GM18505 (cell line): ENCODE data around the gene ABLIM2.

Experiments
- ATAC-seq: cut with Tn5 transposase; IDR thresholded peaks from one replicate; pipeline ENCODE4 v1.9.1; 2021; ENCODE audit not compliant: unreplicated experiment
- POLR2A ChIP-seq: IDR thresholded peaks from 4 replicates; pipeline ENCODE4 v1.6.1; 2011; ENCODE audit warnings: borderline replicate concordance; ENCODE audit not compliant: insufficient read depth, insufficient read length; ENCODE audit errors: extremely low read depth

The ABLIM2 gene

DNA sequence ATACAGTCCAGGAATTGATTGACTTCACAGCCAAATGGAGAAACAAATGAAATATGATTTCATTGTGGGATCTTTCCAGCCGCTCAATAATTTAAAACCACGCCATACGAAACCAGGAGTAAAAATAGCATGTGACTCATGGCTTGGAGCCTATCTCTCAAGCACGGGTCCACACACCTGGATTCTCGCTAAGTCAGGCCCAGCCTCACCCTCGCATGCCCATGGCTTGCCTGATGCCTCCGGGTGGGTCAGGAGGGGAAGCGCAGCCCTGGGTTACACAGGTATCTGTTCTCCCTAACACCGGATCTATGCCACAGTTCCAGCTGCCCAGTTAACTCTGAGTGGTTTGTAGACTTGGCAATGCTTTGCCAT is 5.6 kb upstream of the ABLIM2 start:
- no peak for ATAC-seq
- TF ChIP-seq POLR2A, result no peak

DNA sequence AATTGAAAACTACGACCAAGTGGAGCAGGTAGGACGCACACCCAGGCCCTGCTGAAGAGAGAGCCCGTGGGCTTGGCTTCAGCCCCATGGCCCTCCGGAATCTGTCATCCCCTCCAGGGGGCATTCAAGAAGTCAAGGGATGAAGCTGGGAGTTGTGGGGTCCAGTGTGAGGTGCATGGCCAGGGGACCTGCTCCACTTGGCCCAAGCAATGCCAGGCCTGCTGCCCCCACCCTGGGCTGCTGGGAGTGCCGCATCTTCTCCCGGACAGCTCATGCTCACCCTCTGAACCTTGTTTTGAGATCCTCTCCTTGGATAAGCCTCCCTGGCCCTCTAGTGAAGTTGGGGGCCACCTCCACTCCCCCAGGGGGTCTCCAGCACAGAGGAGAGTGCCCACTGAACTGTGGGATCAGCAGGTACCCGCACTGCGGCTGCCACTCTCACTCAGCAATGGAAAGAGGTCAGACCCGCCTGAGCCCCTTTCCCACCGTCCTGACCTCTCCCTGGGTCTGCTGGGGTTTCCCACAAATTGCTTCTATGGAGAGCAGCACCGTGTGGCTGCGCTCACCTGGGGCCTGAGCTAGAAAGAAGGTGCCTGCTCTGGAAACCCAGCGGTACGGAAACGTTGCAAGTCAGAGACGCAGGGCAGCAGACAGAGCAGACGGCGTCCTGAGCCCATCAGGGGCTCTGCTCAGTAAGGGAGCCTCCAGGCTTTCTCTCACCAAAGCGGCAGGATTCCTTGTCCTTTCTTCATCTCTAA is 5.0 kb upstream of the ABLIM2 start:
- no peak for TF ChIP-seq POLR2A
- ATAC-seq, result no peak

DNA sequence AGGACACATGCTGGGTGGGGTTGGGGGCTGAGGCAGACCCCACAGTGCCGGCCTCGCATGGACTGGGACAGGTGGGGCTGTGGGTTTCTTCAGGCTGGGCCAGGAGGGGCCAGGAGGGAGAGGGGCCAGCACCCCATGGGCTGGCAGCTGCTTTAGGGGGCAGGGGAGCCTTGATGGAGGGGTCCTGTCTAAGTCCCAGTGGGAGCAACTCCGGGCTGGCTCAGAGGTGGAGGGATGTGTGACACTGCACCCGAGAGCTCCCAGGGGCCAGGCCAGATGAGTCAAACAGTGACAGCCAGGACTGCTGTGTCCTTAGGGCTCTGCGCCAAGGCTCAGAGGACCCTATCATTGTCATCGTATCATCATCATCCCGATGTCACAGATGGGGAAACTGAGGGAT is 4.4 kb upstream of the ABLIM2 start:
- TF ChIP-seq POLR2A, result no peak
- no peak for ATAC-seq

DNA sequence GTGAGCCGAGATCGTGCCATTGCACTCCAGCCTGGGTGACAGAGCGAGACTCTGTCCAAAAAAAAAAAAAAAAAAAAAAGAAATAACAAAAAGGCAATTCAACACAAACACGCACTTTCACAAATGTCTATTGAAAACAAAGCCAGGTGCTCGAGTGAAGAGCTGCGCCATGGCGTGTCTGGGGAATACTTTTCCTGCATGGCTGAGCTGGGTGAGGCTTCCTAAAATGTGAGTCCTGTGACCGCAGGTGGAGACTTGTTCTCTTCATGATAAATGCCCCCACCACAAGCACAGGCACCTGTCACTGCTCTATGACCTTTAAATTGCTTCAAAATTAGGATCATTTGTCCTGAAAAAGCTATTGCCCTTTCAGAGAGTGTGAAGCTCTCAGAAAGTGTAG is 4.0 kb upstream of the ABLIM2 start:
- ATAC-seq, result no peak
- no peak for TF ChIP-seq POLR2A

DNA sequence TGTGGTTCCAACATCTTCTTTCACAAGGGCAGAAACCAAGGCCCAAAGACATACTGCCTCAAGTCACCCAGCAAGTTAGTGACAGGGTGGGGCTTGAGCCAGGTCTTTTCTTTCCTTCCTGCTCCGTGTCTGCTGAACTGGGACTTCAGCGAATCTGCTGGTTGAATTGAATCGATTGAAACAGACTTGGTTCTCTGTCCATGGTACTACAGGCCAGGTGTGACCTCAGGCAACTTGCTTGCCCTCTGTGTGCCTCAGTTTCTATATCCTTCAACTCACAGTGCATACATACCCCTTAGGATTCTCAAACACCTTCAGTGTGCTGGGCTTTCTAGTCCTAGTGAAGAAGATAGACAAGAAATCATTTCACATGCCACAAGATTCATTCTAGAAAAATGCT is 2.0 kb upstream of the ABLIM2 start:
- TF ChIP-seq POLR2A, result no peak
- no peak for ATAC-seq

DNA sequence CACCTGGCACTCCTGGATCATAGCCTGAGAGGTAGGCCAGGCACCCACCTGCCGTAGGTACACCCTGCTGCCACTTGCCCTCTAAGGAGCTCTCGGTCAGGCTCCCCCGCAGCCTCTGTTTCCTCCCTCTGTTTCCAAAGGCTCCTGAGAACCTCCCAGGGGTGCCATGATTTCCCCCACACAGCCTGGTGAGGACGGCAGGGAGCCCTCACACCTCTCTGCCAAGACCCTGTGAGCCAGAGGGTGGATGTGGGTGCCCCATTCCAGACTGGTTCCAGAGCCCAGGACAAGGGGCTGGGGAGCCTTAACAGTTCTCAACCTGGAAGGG is 1.6 kb upstream of the ABLIM2 start:
- TF ChIP-seq POLR2A, result no peak
- ATAC-seq, result no peak

DNA sequence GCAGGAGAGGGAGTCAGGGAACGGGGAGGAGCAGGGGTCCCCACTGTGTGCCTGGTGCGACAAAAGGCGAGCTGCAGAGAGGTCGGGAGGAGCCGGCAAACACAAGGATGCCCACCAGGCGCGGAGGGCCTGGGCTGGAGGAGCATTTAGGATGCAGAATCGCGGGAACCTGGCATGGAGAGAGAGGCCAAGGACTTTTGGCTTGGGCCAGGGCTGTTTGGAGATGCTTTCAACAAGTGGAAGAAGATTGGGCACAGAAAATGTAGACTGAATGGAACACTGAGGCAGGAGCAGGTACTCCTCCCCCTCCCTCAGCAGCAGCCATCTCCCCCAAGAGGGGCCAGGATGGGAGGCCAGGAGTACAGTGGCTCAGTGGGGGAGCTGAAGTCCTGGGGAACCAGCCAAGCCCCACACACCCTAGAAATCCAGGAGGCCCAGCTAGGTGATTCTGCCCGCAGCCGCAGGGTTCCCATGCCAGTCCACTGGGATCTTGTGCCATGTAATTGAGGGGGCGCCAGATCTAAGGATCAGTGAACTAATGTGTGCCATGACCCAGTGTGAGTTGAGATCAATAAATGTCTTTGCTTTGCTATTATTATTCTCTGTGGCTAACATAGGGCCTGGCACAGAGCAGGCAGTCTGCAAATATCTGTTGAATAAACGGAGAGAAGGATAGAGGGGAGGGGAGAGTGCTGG is 1.1 kb upstream of the ABLIM2 start:
- no peak for ATAC-seq
- TF ChIP-seq POLR2A, result no peak

DNA sequence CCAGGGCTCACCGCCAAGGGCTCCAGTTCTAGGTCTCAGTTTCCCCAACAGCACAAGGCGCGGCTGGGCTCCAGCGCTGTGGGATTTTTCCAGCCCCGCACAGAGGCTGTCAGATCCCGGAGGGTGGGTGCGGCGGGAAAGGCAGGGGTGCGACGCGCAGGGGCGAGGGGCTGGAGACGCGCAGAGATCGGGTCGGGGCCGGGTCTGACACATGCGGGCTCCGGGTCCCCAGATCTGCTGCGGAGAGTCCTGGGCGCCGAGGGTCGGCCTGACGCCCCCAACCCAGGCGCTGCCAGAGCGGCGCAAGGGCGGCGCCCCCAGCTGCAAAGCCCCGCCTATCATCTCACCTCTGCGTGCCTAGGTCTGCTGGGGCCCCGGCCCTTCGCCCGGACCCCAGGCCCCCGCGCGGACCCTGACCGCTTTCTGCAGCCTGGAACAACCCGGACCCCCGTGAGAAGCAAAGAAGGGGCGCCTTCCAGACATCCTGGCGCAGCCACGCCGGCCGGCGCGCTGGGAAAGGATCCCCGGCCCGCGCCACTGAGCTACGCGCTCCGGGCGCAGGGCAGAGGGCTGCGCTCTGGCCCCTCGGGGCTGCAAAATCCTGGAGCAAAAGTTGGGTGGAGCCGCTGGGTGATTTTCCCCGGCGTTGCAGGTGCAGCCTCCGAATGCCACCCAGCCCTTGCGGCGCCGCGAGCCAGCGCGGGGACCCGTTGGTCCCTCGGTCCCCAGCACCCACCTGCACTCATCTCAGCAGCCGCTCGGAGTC is 486 bp downstream of the ABLIM2 start:
- TF ChIP-seq POLR2A, result no peak
- ATAC-seq, result no peak

DNA sequence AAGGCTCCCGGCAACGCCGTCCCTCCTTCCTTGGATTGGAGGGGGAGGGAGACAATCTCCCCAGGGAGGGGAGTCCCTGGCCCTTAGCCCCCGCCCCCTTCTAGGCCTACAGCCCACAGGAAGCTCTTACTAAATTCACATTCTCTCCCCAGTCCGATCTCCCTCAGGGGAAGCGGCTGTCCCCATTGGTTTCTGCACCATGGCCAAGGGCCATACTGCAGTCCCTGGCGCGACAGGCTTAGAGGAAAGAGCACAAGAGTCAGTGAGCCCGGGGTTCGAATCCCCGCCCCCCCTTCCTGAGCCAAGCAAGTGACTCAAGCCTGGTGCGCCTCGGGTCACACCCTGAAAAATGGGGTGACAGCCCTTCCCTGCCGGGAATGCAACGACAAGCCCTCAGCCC is 1.1 kb downstream of the ABLIM2 start:
- ATAC-seq, result no peak
- no peak for TF ChIP-seq POLR2A

DNA sequence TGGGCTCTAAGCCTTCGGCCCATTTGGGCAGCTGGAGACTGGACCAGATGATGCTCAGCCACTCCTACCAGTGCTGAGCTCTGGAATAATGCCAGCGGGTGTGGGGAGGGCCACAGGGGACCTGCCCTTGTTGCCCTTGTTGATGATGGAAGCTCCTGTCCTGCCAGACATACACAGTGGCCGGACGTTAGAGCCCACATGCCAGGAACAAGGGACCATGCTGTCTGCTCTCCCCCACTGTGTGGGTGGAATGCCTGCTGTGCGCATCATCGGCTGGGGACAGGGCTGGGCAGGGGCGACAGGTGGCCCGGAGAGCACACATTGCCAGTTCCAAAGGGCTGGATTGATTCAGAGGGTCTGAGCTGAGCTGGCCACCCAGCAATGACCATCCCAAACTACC is 2.0 kb downstream of the ABLIM2 start:
- TF ChIP-seq POLR2A, result no peak
- no peak for ATAC-seq

DNA sequence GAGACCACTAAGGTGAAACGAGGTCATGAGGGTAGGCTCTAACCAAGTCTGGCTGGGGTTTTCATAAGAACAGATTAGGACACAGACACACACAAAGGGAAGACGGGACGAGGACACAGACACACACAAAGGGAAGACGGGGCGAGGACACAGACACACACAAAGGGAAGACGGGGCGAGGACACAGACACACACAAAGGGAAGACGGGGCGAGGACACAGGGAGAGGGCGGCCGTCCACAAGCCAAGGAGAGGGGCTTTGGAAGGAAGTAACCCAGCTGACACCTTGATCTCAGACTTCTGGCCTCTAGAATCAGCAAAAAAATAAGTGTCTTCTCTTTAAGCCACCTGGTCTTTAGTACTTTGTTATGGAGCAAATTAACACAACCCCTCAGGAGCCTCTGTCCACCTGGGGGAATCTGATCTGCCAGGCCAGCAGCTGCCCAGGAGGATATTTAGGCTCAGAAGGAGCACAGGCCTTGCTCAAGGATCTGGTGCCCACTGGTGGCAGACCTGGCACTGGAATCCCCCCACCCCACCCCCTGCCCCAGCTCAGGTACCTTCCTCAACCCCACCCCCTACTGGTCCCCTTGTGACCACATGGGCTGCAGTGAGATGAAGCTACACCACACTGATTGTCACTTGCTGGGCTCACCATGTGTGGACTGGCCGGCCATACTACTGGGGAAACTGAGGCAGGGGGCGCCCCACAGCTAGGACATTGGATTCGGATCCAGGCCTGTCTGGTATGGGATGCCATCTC is 2.8 kb downstream of the ABLIM2 start:
- no peak for ATAC-seq

DNA sequence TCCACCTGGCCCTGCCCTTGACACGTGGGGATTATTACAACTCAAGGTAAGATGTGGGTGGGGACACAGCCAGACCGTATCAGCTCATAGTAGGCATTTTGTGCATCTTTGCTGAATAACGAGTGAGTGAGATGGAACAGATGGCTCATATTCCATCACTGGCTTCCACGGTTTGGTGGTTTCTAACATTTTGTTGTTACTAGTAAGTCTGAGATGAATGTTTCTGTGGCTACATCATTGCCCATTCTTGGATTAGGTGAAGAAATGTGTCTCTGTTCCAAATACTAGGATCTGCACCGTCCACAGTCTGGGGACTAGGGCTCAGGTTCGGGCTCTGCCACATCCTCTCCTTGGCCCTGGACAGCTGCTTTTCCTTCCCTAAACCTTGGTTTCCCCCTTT is 3.6 kb downstream of the ABLIM2 start:
- no peak for TF ChIP-seq POLR2A
- ATAC-seq, result no peak

More for the DNA sequence above, 2.8 kb downstream of the ABLIM2 start:
- no peak for TF ChIP-seq POLR2A

DNA sequence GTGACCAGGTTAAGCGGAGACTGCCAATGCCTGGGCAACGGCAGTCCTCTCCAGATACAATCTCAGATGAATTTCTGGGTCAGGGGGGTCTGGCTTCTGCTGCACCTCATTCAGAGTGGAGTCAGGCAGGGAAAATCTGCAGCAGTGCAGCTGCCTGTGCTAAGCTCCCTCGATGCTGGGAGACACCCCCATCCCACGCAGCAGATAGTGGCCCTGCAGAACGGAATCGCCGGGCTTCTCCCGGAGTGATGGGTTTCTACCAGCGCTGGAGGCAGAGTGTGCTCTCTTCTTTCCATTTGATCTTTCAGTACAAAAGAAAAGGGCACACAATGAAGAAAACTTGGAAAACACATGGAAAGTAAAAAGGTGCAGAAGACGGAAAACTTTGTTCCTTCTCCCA is 5.2 kb downstream of the ABLIM2 start:
- TF ChIP-seq POLR2A, result no peak
- no peak for ATAC-seq

DNA sequence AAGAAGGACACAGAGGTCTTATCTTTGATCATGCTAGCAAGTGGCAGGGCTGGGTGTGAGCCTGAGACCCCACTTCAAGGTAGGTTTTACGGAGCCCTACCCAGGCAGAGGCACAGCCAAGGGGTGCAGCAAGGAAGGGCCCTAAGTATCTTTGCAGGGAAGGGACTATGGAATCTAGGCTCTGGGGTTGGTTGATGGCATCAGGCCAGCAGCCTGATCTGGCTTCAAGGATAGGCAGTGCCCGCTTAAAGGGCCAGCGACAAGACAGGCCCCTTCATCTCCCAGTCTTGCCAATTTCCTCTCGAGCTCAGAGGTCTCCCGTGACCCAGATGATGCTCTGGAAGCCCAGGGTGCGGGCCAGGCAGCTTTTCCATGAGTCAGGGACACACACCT is 5.8 kb downstream of the ABLIM2 start:
- TF ChIP-seq POLR2A, result no peak
- no peak for ATAC-seq
